ENCODE measurements around the gene BCDIN3D.

BCDIN3D gene

GRCh38 chr12:49818241-49818895 is 24.5 kb downstream of the BCDIN3D start:
- DNase-seq = no peak

- DNase-seq = no peak
Measured at GRCh38 chr12:49813131-49813530, 29.8 kb downstream of the BCDIN3D start.

DNA sequence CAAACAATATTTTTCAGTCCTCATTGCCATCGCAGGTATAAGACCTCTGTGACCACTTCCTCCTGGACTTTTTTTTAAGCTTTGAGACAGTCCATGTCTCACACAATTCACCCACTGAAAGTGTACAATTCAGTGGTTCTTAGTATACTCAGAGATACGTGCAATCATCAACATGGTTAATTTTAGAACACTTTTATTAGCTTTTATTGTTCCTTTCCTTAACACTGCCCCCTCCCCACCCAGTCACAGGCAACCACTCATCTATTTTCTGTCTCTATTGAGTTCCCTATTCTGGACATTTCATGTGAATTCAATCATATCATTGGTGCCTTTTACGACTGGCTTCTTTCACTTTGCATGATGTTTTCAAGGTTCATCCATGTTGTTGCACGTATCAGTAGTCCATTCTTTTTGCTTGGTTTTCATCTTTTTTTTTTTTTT is 30.9 kb downstream of the BCDIN3D start:
- DNase-seq = no peak

- no peak for DNase-seq
Measured at GRCh38 chr12:49811136-49811535, 31.8 kb downstream of the BCDIN3D start.

- DNase-seq = no peak
Measured at GRCh38 chr12:49809906-49810389, 33.0 kb downstream of the BCDIN3D start.

- no peak for DNase-seq
Measured at GRCh38 chr12:49809381-49809905, 33.5 kb downstream of the BCDIN3D start.

DNA sequence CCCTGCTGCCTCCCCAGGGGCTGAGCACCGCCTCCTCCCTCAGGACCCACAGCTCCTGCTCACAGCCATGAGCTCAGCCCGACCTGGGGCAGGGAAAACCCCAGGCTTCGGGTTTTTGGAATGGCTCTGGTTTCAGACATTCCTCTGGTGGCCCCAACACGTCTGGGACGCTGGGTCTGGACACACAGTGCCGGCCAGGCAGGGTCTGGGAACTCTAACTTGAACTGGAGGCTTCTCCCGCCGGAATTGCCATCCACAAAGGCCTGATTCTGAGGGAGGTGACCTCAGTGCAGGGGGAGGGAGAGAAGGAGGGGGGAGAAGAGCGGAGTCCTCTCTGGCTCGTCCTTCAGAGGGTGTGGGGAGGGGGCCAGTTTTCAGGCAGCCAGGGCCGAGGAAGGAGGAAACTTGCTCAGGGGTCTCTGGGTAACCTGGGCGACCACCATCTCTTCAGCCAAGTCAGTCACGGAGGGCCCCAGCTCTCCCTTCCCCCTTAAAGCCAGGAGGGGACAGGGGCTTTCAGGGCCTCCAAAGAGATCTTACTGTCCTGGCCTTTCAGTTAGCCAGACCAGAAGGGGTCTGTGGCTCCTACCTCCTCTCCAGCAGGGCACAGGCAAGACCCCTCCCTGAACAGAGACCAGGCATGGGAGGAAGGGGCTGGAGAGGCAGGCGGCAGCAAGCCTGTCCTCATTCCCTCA is 34.1 kb downstream of the BCDIN3D start:
- DNase-seq = no peak

GRCh38 chr12:49807991-49808580 is 34.8 kb downstream of the BCDIN3D start:
- DNase-seq = no peak

DNA sequence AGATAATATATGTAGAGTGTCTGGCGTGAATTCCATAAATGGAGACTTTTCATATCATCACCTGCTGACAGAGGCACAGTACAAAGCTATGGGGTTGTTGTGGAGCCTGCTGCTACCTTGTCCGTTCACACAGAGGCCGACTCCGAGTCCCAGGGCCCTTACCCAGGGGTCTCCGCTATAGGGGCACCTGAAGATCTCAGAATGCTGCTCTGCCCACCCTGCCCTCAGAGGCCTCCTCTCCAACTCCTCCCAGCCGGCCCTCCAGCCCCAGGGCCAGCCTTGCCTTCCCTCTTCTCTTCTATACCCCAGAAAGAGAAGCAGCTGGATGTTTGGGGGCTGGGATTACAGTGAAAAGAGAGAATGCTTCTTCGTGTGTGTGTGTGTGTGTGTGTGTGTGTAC is 36.0 kb downstream of the BCDIN3D start:
- DNase-seq = no peak

GRCh38 chr12:49806321-49806813 is 36.5 kb downstream of the BCDIN3D start:
- no peak for DNase-seq

DNA sequence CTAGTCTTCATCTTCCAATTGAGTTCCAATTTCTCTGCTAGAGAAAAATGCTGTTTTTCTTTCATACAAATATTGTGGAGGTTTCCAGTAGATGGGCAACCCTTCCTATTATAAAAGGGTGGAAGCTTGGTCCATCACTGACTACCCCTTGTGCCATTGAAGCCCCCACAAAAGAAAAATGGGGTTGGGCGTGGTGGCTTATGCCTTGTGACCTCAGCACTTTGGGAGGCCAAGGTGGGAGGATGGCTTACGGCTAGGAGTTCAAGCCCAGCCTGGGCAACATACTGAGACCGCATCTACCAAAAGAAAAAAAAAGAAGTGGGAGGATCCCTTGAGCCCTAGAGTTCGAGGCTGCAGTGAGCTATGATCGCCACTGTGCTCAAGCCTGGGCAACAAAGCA is 37.5 kb downstream of the BCDIN3D start:
- DNase-seq = no peak

- DNase-seq = no peak
Measured at GRCh38 chr12:49804821-49805220, 38.1 kb downstream of the BCDIN3D start.

DNA sequence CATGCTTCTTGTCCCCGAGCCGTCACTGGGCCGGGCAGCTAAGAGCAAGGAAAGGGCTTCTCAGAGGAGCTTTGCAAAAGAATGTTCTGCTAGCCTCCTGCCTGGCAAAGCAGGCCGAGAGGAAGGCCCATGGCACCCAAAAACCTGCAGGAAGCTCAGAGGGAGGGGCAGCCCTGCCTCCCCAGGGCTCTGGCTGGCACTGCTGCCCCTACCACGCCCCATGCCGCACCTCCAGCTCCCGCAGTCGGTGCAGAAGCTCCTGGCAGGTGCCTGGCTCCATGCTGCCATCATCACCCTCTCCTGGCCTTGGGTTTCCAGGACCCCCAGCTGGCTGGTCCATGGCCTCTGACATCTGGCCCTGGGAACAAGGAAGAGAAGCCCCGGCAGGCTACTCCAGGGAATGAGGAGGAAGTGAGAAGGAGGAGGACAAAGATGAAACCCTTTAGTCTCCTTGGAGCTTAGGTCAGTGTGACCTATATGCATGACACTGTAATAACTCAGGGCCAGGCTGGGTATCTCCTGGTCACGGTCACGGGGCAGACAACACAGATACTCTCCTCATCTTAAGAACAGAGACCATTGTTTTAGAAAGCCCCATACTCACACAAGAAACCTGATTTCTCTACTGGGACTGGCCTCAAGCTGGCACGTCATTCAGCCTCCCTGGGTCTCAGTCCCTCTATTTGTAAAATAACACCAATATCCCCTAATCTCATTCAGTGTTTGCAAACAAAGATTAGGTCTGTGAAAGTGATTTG is 39.0 kb downstream of the BCDIN3D start:
- no peak for DNase-seq

GRCh38 chr12:49801141-49802063 is 41.5 kb downstream of the BCDIN3D start:
- no peak for DNase-seq

- DNase-seq = no peak
Measured at GRCh38 chr12:49800421-49801140, 42.3 kb downstream of the BCDIN3D start.

DNA sequence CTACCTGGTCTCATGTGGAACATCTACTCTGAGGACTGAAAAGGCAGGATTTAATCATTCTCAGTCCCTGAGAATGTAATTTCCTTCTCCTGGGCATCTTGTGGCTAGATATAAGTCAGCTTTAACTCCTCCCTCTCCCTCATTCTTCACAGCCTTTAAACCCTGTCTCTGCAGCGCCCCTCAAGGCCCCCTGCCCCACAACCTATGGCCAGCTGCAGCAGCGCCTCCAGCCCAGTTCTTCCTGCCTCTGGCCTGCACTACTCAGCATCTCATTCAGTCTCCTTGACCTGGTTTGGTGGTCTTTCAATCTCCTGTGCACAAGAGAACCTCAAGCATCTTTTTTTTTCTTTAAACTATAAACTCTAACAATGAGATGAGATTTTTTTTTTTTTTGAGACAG is 44.0 kb downstream of the BCDIN3D start:
- no peak for DNase-seq

- no peak for DNase-seq
Measured at GRCh38 chr12:49798248-49798647, 44.7 kb downstream of the BCDIN3D start.

DNA sequence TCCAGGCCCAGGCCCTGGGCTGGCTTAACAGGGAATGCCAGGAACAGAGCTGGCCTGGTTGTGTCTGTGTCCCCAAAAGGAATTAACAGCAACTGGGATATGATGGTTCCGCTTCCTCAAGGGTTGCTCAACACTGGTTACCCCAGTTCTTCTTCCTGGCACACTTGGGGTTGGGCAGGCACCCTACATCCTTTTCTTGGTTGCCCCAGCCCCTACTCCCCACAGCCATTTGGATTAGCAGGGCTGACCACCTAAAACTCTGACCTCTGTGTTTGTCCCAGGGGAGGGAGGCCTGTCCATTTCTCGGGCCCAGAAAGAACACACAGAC is 45.5 kb downstream of the BCDIN3D start:
- DNase-seq = no peak

DNA sequence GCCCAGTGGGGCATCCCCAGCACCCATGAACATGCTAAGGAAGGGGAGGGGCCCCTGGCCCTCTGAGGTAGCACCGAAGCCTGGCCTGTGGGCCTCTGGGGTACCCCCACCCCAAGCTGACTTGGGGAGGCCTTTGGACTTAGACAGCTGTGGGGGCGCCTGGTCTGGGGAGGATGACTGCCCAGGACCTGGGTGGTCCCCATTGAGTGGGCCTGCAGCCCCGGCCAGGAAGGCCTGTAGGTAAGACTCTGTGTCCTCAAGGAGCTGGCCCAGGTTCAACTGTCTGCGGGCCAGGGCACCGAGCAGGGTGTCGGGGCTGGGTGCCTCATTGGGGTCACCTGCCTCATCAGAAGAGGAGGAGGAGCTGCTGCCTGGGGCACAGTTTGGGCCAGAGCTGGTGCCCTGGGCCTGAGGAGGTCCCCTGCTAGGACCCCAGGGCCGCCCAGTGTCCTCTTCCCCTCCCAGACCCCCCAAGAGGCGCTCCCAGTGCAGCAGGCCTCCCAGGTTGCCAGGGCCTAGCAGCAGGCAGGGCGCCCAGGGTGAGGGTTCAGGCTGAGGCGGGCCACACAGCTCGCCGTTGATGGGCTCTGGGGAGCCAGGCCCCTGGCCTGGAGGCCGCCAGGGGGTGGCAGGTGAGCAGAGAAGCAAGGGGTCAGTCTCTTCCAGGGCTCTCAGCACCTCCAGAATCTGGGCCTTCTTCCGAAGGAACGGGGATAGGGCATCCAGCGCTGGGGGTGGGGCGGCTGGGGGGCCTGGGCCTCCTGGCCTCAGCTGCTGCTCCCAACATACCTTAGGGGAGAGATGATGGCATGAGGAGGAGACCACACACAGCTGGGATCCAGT is 46.1 kb downstream of the BCDIN3D start:
- DNase-seq = no peak

DNA sequence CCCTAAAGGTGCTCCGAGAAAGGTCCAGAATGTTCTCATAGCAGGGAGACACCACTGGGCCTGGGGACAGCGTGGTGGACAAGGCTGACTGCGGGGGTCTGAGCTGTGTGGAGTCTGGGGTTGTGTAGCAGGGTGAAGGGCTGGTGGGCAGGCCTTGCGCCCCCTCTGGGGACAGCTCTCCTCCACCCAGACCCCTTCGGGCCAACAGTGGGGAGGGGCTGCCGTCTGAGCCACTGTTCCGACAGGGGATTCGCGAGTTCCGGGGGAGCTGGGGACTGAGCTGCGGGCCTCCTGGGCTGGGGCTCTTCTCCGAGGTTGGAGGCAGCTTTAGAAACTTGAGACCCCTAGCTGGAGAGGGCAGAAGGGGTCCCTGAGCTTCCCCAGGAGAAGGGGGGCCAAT is 46.8 kb downstream of the BCDIN3D start:
- DNase-seq = no peak

Data from NK-92 treated with Interleukin-12 subunit alpha and Interleukin-12 subunit beta, amount 100 ng/mL, for 24 hours (cell line).